ENCODE data around the gene BPIFB3. TPM values are rescaled to one million over a fixed set of nuclear protein-coding genes. Genes with fewer than 3 reads are reported as not detected.
"Not testable (repeated sequence)": the region's sequence is repeated elsewhere in the genome, so short reads cannot be mapped to it uniquely, and the experiment has no call there.

BPIFB3 gene
- total RNA-seq, 2 donors from 2014 or later, result not detected

DNA sequence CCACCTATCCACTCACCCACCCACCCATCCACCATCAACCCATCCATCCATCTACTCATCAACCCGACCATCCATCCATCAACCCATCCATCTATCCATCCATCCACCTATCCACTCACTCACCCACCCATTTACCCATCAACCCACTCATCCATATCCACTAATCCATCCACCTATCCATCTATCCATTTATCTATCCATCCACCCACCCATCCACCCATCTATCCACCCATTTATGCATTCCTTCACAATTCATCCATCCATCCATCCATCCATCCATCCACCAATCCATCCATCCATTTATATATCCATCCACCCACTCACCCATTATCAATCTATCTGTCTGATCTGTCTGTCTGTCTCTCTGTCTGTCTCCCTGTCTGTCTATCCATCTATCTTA lies 39.9 kb downstream of the BPIFB3 start:
- Mint-ChIP-seq H3K27ac (no peak overlapping the region), H3K4me1 (no peaks in the 10 kb centered on the region), H3K36me3 (ENCODE audit: low read depth) (no peaks in the 10 kb centered on the region), H3K27me3 (ENCODE audit: insufficient read depth) (no peaks in the 10 kb centered on the region), H3K4me3 (no peak overlapping the region), H3K9me3 (no peaks in the 10 kb centered on the region)
- Histone ChIP-seq H3K4me1 (ENCODE audit: control insufficient read depth, insufficient read depth, low read length) (no peaks in the 10 kb centered on the region), H3K27ac (ENCODE audit: low read depth, low read length) (no peak overlapping the region), H3K36me3 (ENCODE audit: control insufficient read depth, insufficient read depth, low read length) (no peaks in the 10 kb centered on the region), H3K9ac (ENCODE audit: extremely low read depth, low read length, poor library complexity, severe bottlenecking) (no peak overlapping the region), H3K4me3 (ENCODE audit: low read length) (no peak overlapping the region), H3K27me3 (ENCODE audit: control insufficient read depth, insufficient read depth, low read length, poor library complexity, severe bottlenecking) (no peaks in the 10 kb centered on the region), H3K9me3 (ENCODE audit: control insufficient read depth, low read length) (no peaks in the 10 kb centered on the region)
- no peak for DNase-seq
- TF ChIP-seq, protein P1, sequence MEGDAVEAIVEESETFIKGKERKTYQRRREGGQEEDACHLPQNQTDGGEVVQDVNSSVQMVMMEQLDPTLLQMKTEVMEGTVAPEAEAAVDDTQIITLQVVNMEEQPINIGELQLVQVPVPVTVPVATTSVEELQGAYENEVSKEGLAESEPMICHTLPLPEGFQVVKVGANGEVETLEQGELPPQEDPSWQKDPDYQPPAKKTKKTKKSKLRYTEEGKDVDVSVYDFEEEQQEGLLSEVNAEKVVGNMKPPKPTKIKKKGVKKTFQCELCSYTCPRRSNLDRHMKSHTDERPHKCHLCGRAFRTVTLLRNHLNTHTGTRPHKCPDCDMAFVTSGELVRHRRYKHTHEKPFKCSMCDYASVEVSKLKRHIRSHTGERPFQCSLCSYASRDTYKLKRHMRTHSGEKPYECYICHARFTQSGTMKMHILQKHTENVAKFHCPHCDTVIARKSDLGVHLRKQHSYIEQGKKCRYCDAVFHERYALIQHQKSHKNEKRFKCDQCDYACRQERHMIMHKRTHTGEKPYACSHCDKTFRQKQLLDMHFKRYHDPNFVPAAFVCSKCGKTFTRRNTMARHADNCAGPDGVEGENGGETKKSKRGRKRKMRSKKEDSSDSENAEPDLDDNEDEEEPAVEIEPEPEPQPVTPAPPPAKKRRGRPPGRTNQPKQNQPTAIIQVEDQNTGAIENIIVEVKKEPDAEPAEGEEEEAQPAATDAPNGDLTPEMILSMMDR (conservative IDR thresholded peaks at IDR 0.05), result no peak
- WGBS, 2 experiments (ENCODE audit: insufficient coverage in 1 of 2, insufficient read length in 1 of 2), result 50 to 72% methylated on average over 1 of the region's 1 CpG

DNA sequence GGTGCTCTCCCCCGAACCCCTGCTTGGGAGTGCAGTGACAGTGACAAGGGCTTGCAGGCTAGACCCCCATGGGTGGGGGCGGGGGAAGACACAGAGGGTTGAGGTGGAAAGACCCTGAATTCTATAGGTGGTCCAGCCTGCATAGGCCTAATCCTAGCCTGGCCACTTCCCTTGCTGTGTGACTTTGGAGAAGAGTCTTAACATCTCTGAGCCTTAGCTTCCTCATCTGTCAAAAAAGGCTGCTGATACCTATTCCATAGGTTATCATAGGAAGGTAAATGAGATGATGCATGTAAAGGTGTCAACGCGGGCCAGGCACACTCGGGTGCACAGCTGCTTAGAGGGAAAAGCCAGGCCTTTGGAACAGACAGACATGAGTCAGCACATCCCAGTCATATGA lies 41.5 kb downstream of the BPIFB3 start:
- H3K4me3 ChIP-seq (ENCODE audit: low read length), result no peak overlapping the region
- Mint-ChIP-seq H3K4me1 (no peaks in the 10 kb centered on the region), H3K27me3 (ENCODE audit: insufficient read depth) (no peaks in the 10 kb centered on the region), H3K4me3 (no peak overlapping the region), H3K9me3 (no peaks in the 10 kb centered on the region), H3K36me3 (ENCODE audit: low read depth) (no peaks in the 10 kb centered on the region), H3K27ac (no peak overlapping the region)
- H3K9ac ChIP-seq (ENCODE audit: extremely low read depth, low read length, poor library complexity, severe bottlenecking), result no peak overlapping the region
- no peaks in the 10 kb centered on the region for H3K27me3 ChIP-seq (ENCODE audit: control insufficient read depth, insufficient read depth, low read length, poor library complexity, severe bottlenecking)
- DNase-seq, result no peak
- TF ChIP-seq, protein P1 (conservative IDR thresholded peaks at IDR 0.05), result no peak
- WGBS, 2 experiments (ENCODE audit: insufficient coverage in 1 of 2, insufficient read length in 1 of 2), result 94% methylated on average over 5 of the region's 5 CpGs
- no peaks in the 10 kb centered on the region for H3K4me1 ChIP-seq (ENCODE audit: control insufficient read depth, insufficient read depth, low read length)
- no peak overlapping the region for H3K27ac ChIP-seq (ENCODE audit: low read depth, low read length)
- H3K9me3 ChIP-seq (ENCODE audit: control insufficient read depth, low read length), result no peaks in the 10 kb centered on the region
- no peaks in the 10 kb centered on the region for H3K36me3 ChIP-seq (ENCODE audit: control insufficient read depth, insufficient read depth, low read length)

DNA sequence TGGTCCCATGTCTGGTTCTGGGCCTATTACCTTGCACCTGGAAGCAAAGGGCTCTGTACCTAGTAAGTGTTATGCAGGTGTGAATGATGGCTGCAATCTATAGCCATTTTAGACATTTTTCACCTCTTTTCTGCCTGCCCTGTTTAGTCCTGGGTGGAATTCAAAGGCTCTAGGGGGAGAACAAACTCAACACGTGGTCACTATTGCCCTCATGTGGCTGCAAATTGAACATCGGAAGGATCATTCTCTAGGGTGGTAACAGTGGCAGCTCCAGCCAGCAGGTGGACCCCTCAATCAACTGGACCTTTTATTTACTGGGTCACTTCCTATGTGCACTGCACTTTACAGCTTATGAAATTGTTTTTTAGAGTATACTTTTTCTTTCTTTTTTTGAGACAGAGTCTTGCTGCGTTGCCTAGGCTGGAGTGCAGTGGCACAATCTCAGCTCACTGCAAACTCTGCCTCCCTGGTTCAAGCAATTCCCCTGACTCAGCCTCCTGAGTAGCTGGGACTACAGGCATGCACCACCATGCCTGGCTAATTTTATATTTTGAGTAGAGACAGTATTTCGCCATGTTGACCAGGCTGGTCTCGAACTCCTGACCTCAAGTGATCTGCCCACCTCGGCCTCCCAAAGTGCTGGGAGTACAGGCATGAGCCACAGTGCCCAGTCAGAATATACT lies 42.3 kb downstream of the BPIFB3 start:
- not testable (repeated sequence) for H3K27ac Mint-ChIP-seq; H3K4me3 Mint-ChIP-seq; H3K36me3 ChIP-seq (ENCODE audit: control insufficient read depth, insufficient read depth, low read length); H3K27me3 ChIP-seq (ENCODE audit: control insufficient read depth, insufficient read depth, low read length, poor library complexity, severe bottlenecking); H3K4me1 Mint-ChIP-seq; H3K9me3 ChIP-seq (ENCODE audit: control insufficient read depth, low read length); H3K9ac ChIP-seq (ENCODE audit: extremely low read depth, low read length, poor library complexity, severe bottlenecking); H3K27me3 Mint-ChIP-seq (ENCODE audit: insufficient read depth); H3K4me3 ChIP-seq (ENCODE audit: low read length); H3K9me3 Mint-ChIP-seq; H3K27ac ChIP-seq (ENCODE audit: low read depth, low read length); H3K4me1 ChIP-seq (ENCODE audit: control insufficient read depth, insufficient read depth, low read length); H3K36me3 Mint-ChIP-seq (ENCODE audit: low read depth)
- WGBS, 2 experiments (ENCODE audit: insufficient coverage in 1 of 2, insufficient read length in 1 of 2), result 26 to 41% methylated on average over 6 of the region's 6 CpGs
- TF ChIP-seq, protein P1 (conservative IDR thresholded peaks at IDR 0.05), result peak; percentile 100
- DNase-seq, result peak; percentile 88

All from endodermal cell (in vitro differentiated cells).